Activated naive CD8-positive, alpha-beta T cell (primary cell): ENCODE measurements around the gene KRTAP9-7.
"Not testable (repeated sequence)": the region's sequence is repeated elsewhere in the genome, so short reads cannot be mapped to it uniquely, and the experiment has no call there.

Source experiments
- H3K27ac Mint-ChIP-seq: one replicate; pipeline ENCODE4 v1.8.0; 2021; ENCODE audit warnings: mixed read lengths
- H3K27me3 Mint-ChIP-seq: one replicate; pipeline ENCODE4 v1.8.0; 2021; ENCODE audit warnings: mixed read lengths
- H3K36me3 Mint-ChIP-seq: one replicate; pipeline ENCODE4 v1.8.0; 2021; ENCODE audit warnings: mixed read lengths
- H3K4me1 Mint-ChIP-seq: one replicate; pipeline ENCODE4 v1.8.0; 2021; ENCODE audit warnings: low read depth, mixed read lengths
- H3K4me3 Mint-ChIP-seq: one replicate; pipeline ENCODE4 v1.8.0; 2021; ENCODE audit warnings: mild to moderate bottlenecking, mixed read lengths
- H3K9me3 Mint-ChIP-seq: one replicate; pipeline ENCODE4 v1.8.0; 2021; ENCODE audit warnings: low read depth, mixed read lengths

The KRTAP9-7 gene, protein sequence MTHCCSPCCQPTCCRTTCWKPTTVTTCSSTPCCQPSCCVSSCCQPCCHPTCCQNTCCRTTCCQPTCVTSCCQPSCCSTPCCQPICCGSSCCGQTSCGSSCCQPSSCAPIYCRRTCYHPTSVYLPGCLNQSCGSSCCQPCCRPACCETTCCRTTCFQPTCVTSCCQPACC

DNA sequence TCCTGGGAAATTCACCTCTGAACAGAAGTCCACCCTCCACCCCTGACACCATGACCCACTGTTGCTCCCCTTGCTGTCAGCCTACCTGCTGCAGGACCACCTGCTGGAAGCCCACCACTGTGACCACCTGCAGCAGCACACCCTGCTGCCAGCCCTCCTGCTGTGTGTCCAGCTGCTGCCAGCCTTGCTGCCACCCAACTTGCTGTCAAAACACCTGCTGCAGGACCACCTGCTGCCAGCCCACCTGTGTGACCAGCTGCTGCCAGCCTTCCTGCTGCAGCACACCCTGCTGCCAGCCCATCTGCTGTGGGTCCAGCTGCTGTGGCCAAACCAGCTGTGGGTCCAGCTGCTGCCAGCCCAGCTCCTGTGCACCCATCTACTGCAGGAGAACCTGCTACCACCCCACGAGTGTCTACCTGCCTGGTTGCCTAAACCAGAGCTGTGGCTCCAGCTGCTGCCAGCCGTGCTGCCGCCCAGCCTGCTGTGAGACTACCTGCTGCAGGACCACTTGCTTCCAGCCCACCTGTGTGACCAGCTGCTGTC lies at the start of gene KRTAP9-7:
TSS of gene KRTAP9-7 (plus strand) at position 51 of the 543 bp plus-strand sequence. CDS start at position 51, 0 bp downstream.
- not testable (repeated sequence) for H3K4me3 Mint-ChIP-seq, H3K36me3 Mint-ChIP-seq, H3K4me1 Mint-ChIP-seq, H3K27ac Mint-ChIP-seq, H3K27me3 Mint-ChIP-seq, H3K9me3 Mint-ChIP-seq

DNA sequence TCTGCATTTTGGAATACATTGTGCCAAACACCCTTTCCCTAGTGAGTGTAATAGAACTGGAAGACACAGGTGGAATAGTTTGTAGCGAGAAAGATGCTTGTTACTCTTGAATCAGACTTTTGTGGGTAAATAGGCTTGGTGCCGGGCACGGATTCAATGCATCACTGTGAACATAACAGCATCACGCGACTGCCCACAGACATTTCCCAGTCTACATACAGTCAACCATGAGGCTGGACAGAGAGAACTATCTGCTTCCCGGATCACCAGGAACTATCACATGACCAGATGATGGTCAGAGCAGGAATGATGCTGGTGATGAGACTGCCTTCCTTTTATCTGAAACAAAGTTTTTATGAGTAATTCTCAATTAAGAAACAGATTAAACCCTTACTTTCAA lies 49.4 kb upstream of the KRTAP9-7 start:
- H3K4me3 Mint-ChIP-seq, result no peak overlapping the region
- no peaks in the 10 kb centered on the region for H3K9me3 Mint-ChIP-seq
- peaks cover 7% of the 10 kb centered on the region for H3K4me1 Mint-ChIP-seq
- H3K27me3 Mint-ChIP-seq, result peaks cover 2% of the 10 kb centered on the region
- H3K36me3 Mint-ChIP-seq, result no peaks in the 10 kb centered on the region
- no peak overlapping the region for H3K27ac Mint-ChIP-seq

DNA sequence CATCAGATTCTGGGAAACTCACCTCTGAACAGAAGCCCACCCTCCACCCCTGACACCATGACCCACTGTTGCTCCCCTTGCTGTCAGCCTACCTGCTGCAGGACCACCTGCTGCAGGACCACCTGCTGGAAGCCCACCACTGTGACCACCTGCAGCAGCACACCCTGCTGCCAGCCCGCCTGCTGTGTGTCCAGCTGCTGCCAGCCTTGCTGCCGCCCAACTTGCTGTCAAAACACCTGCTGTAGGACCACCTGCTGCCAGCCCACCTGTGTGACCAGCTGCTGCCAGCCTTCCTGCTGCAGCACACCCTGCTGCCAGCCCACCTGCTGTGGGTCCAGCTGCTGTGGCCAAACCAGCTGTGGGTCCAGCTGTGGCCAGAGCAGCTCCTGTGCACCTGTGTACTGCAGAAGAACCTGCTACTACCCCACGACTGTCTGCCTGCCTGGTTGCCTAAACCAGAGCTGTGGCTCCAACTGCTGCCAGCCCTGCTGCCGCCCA lies 48.9 kb upstream of the KRTAP9-7 start, which contains the start of gene KRTAP9-2:
TSS of gene KRTAP9-2 (plus strand) at position 51 of the 498 bp plus-strand sequence. CDS start at position 58, 7 bp downstream.
- not testable (repeated sequence) for H3K27ac Mint-ChIP-seq, H3K27me3 Mint-ChIP-seq, H3K4me3 Mint-ChIP-seq, H3K36me3 Mint-ChIP-seq, H3K9me3 Mint-ChIP-seq, H3K4me1 Mint-ChIP-seq

DNA sequence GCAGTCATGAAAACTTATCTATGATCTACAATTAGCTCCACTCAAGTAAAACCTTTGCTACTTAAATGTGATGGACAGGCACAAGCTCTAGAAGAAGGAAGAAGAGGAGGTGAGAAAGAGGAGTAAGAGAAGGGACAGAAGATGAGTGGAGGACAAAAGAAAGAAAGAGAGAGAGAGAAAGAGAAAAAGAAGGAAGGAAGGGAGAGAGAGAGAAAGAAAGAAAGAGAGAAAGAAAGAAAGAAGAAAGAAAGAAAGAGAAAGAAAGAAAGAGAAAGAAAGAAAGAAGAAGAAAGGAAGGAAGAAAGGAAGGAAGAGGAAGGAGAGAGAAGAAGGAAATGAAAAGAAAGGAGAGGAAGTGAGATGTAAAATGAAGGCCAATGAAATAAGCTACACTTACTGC lies 45.4 kb upstream of the KRTAP9-7 start:
- Mint-ChIP-seq H3K36me3 (no peaks in the 10 kb centered on the region), H3K9me3 (no peaks in the 10 kb centered on the region), H3K27me3 (peaks cover 2% of the 10 kb centered on the region), H3K27ac (no peak overlapping the region), H3K4me1 (peaks cover 4% of the 10 kb centered on the region), H3K4me3 (no peak overlapping the region)

DNA sequence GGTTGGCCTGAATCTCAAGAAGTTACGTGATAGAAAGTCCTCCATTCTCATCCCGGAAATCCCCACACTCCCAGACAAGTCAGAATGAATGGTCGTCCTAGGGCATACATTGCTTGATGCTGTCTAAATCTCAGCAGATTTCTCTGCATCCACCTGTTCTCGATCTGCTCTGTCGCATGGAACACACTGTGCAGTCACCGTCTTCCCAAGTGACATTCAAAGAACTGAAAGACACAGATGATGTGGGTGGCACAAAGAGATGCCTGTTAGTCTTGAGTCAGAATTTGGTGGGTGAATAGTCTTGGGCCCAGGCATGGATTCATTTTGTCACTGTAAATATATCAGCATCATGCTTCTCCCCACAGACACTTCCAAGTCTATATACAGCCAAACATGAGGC lies 43.8 kb upstream of the KRTAP9-7 start:
- H3K36me3 Mint-ChIP-seq, result no peaks in the 10 kb centered on the region
- H3K27me3 Mint-ChIP-seq, result peaks cover 2% of the 10 kb centered on the region
- H3K9me3 Mint-ChIP-seq, result no peaks in the 10 kb centered on the region
- peaks cover 4% of the 10 kb centered on the region for H3K4me1 Mint-ChIP-seq
- no peak overlapping the region for H3K4me3 Mint-ChIP-seq
- H3K27ac Mint-ChIP-seq, result no peak overlapping the region

DNA sequence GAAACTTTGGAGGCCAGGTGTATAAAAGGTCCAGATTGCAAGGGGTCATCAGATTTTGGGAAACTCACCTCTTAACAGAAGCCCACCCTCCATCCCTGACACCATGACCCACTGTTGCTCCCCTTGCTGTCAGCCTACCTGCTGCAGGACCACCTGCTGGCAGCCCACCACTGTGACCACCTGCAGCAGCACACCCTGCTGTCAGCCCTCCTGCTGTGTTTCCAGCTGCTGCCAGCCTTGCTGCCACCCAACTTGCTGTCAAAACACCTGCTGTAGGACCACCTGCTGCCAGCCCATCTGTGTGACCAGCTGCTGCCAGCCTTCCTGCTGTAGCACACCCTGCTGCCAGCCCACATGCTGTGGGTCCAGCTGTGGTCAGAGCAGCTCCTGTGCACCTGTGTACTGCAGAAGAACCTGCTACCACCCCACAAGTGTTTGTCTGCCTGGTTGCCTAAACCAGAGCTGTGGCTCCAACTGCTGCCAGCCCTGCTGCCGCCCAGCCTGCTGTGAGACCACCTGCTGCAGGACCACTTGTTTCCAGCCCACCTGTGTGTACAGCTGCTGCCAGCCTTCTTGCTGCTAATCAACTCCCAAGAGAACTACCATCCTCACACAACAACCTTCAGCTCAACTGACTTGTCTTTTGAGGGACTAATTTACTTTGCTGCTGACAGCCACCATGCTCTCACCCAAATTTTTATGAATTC lies 42.9 kb upstream of the KRTAP9-7 start, which contains the start of gene KRTAP9-3:
TSS of gene KRTAP9-3 (plus strand) at position 51 of the 707 bp plus-strand sequence. CDS start at position 104, 53 bp downstream.
- H3K9me3 Mint-ChIP-seq, H3K4me3 Mint-ChIP-seq, H3K4me1 Mint-ChIP-seq, H3K36me3 Mint-ChIP-seq, H3K27me3 Mint-ChIP-seq, H3K27ac Mint-ChIP-seq: not testable (repeated sequence)

DNA sequence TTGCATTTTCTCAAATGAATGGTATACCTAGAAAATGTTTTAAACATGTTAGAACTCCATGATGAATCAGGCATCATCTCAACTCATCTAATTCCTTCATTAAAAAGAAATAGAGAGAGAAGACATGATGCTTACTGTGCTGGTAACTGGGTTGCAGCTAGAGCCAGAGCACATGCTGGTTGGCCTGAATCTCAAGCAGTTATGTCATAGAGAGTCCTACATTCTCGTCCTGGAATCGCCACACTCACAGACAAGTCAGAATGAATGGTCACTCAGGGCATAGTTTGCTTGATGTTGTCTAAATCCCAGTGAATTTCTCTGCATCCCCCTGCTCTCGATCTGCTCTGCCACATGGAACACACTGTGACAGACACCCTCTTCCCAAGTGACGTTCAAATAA lies 38.4 kb upstream of the KRTAP9-7 start:
- not testable (repeated sequence) for H3K27ac Mint-ChIP-seq, H3K36me3 Mint-ChIP-seq, H3K27me3 Mint-ChIP-seq, H3K9me3 Mint-ChIP-seq, H3K4me1 Mint-ChIP-seq, H3K4me3 Mint-ChIP-seq

DNA sequence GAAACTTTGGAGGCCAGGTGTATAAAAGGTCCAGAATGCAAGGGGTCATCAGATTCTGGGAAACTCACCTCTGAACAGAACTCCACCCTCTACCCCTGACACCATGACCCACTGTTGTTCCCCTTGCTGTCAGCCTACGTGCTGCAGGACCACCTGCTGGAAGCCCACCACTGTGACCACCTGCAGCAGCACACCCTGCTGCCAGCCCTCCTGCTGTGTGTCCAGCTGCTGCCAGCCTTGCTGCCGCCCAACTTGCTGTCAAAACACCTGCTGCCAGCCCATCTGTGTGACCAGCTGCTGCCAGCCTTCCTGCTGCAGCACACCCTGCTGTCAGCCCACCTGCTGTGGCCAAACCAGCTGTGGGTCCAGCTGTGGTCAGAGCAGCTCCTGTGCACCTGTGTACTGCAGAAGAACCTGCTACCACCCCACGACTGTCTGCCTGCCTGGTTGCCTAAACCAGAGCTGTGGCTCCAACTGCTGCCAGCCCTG lies 37.5 kb upstream of the KRTAP9-7 start, which contains the start of gene KRTAP9-8:
TSS of gene KRTAP9-8 (plus strand) at position 51 of the 489 bp plus-strand sequence. CDS start at position 104, 53 bp downstream.
- H3K27me3 Mint-ChIP-seq, H3K4me3 Mint-ChIP-seq, H3K9me3 Mint-ChIP-seq, H3K4me1 Mint-ChIP-seq, H3K36me3 Mint-ChIP-seq, H3K27ac Mint-ChIP-seq: not testable (repeated sequence)

DNA sequence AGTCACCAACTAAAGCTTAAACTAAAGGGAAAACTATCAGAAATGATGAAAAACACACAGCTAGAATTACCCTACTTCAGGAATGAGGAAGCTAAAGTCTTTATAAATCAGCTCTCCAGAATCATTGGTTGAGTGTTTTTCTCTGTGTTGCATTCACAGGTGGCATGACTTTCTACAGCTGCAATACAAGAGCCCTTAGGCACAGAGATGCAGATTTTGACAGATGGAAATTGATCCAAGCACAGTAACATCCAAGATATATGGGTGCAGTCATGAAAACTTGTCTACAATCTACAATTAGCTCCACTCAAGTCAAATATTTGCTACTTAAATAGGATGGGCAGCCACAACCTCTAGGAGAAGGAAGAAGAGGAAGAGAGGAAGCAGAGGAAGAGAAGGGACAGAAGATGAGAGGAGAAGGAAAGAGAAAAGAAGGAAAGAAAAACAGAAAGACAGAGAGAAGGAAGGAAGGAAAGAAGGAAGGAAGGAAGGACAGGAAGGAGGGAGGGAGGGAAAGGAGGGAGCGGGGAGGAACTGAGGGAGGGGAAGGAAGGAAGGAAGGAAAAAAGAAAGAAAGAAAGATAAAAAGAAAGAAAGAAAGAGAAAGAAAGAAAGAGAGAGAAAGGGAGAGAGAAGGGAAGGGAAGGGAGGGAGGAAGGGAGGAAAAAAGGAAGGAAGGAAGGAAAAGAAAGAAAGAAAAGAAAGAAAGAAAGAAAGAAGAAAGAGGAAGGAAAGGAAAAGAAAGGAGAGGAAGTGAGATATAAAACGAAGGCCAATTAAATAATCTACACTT lies 28.3 kb upstream of the KRTAP9-7 start:
- not testable (repeated sequence) for H3K9me3 Mint-ChIP-seq, H3K27ac Mint-ChIP-seq, H3K36me3 Mint-ChIP-seq, H3K4me1 Mint-ChIP-seq, H3K4me3 Mint-ChIP-seq, H3K27me3 Mint-ChIP-seq

DNA sequence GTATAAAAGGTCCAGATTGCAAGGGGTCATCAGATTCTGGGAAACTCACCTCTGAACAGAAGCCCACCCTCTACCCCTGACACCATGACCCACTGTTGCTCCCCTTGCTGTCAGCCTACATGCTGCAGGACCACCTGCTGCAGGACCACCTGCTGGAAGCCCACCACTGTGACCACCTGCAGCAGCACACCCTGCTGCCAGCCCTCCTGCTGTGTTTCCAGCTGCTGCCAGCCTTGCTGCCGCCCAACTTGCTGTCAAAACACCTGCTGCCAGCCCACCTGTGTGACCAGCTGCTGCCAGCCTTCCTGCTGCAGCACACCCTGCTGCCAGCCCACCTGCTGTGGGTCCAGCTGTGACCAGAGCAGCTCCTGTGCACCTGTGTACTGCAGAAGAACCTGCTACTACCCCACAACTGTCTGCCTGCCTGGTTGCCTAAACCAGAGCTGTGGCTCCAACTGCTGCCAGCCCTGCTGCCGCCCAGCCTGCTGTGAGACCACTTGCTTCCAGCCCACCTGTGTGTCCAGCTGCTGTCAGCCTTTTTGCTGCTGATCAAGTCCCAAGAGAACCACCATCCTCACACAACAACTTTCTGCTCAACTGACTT lies 25.8 kb upstream of the KRTAP9-7 start, which contains the start of gene KRTAP9-4:
TSS of gene KRTAP9-4 (plus strand) at position 51 of the 604 bp plus-strand sequence. CDS start at position 85, 34 bp downstream.
- not testable (repeated sequence) for H3K27ac Mint-ChIP-seq, H3K4me1 Mint-ChIP-seq, H3K27me3 Mint-ChIP-seq, H3K9me3 Mint-ChIP-seq, H3K36me3 Mint-ChIP-seq, H3K4me3 Mint-ChIP-seq

DNA sequence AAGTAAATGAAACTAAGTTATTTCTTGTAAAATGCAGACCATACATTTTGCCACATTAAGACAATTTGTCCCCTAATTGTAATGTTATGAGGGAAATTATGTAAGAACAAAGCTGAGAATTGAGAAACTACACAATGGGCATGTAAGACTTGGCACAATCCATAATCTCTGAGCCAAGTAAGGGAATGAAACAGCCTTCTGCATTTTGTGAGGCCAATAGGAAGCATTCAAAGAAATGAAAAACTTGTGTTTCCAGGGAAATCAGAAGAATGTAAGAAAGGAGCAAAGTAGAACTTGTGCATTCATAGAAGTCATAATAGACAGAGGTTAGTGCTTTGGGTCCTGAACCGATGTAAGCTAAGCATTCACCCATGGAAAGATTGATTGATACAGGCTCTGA lies 24.2 kb upstream of the KRTAP9-7 start:
- no peaks in the 10 kb centered on the region for H3K4me1 Mint-ChIP-seq
- no peak overlapping the region for H3K4me3 Mint-ChIP-seq
- H3K27ac Mint-ChIP-seq, result no peak overlapping the region
- no peaks in the 10 kb centered on the region for H3K9me3 Mint-ChIP-seq
- peaks cover 5% of the 10 kb centered on the region for H3K27me3 Mint-ChIP-seq
- no peaks in the 10 kb centered on the region for H3K36me3 Mint-ChIP-seq

DNA sequence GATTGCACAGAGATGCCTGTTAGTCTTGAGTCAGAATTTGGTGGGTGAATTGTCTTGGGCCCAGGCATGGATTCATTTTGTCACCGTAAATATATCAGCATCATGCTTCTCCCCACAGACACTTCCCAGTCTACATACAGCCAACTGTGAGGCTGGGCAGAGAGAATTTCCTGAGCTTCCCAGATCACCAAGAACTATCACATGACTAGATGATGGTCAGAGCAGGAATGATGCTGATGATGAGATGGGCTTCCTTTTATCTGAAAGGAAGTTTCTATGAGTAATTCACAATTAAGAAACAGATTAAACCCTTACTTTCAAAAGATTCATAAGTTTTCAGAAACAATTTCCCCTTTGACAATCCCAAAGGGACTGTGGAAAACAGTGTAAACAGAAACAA lies 20.6 kb upstream of the KRTAP9-7 start:
- no peaks in the 10 kb centered on the region for H3K9me3 Mint-ChIP-seq
- H3K4me1 Mint-ChIP-seq, result no peaks in the 10 kb centered on the region
- no peak overlapping the region for H3K27ac Mint-ChIP-seq
- peaks cover 5% of the 10 kb centered on the region for H3K27me3 Mint-ChIP-seq
- H3K4me3 Mint-ChIP-seq, result no peak overlapping the region
- peaks cover 3% of the 10 kb centered on the region for H3K36me3 Mint-ChIP-seq

DNA sequence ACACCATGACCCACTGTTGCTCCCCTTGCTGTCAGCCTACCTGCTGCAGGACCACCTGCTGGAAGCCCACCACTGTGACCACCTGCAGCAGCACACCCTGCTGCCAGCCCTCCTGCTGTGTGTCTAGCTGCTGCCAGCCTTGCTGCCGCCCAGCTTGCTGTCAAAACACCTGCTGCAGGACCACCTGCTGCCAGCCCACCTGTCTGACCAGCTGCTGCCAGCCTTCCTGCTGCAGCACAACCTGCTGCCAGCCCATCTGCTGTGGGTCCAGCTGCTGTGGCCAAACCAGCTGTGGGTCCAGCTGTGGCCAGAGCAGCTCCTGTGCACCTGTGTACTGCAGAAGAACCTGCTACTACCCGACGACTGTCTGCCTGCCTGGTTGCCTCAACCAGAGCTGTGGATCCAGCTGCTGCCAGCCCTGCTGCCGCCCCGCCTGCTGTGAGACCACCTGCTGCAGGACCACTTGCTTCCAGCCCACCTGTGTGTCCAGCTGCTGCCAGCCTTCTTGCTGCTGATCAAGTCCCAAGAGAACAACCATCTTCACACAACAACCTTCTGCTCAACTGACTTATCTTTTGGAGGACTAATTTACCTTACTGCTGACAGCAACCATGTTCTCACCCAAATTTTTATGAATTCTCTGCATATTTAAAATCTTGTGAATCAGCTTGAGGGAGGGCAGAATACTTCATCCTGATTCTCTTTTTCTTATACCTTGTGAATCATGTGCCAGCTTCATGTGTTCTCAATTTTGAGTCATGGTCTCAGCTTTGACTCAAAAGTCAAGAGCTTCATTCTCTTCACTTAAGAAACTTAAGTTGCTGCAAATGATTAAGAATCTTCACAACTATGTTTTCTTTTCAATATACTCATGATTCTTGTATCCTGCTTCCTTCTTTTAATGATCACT lies 19.9 kb upstream of the KRTAP9-7 start, which contains the start of gene KRTAP9-9:
TSS of gene KRTAP9-9 (plus strand) at position 4 of the 910 bp plus-strand sequence.
- H3K36me3 Mint-ChIP-seq, H3K27me3 Mint-ChIP-seq, H3K4me3 Mint-ChIP-seq, H3K27ac Mint-ChIP-seq, H3K9me3 Mint-ChIP-seq, H3K4me1 Mint-ChIP-seq: not testable (repeated sequence)
